Bone marrow (tissue), 2 donors: ENCODE data around the gene EYS.
"Not testable (repeated sequence)": the region's sequence is repeated elsewhere in the genome, so short reads cannot be mapped to it uniquely, and the experiment has no call there.

Experiments
- DNase-seq, 2 donors: peaks; one replicate each; lab custom pipeline; 2025; lab: John Stamatoyannopoulos, UW

EYS gene

DNA sequence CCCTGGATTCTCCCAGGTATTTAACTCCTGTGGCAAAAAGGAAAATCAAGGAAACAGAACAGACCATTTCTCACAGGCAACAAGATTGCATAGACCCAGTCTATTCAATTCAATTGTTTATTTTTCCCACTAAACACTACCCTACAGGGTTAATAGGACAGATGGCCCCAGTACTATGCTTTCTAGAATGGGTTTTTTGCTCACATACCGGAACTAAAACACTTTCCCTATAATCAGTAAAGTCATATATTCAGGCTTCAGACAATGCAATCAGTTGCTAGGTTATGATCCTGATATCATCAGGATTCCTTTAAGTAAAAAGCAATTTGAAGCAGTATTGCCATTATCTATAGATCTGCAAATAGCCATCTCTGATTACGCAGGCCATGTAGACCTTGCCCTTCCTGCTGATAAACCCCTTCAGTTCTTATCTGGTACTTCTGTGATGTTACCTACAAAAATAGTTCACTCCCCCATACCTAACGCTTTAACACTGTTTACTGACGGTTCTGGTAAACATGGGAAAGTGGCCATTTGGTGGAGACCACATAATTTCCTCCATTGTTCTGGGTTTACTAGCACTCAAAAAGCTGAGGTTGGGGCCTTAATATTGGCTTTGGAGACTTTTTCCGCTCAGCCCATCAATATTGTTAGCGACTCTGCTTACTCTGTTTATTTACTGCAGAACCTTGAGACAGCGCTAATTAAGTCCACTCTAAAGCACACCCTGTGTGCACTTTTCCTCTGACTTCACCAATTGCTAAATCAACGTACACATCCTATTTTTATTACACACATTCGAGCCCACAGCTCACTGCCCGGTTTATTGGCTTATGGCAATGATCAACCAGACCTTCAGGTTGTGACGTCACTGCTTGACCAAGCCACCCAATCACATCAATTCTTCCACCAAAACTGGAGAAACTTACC lies 1405.5 kb downstream of the EYS start:
- DNase-seq = no peak

DNA sequence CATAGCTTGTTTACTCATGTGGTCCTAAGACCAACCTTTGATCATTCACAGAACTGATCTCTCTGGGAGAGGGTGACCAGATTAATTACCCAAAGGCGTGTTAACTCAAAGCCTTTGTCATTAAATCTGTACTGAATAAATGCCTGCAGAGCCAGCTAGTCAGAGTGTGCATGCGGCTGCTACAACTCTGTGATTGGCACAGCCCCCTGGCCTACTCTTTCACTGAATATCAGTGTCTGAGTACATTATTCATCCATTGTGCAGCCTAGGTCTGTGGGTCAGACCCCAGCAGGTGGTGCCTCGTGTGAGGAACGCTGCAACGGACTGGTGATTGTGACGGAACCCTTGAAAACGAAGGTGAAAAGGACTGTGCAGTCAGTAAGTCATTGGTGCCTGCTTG lies 1407.8 kb downstream of the EYS start:
- DNase-seq = no peak

- DNase-seq = no peak
These were observed 1413.0 kb downstream of the EYS start for GRCh38 chr6:64294034-64294433.

GRCh38 chr6:64293298-64293697 lies 1413.7 kb downstream of the EYS start:
- no peak for DNase-seq

DNA sequence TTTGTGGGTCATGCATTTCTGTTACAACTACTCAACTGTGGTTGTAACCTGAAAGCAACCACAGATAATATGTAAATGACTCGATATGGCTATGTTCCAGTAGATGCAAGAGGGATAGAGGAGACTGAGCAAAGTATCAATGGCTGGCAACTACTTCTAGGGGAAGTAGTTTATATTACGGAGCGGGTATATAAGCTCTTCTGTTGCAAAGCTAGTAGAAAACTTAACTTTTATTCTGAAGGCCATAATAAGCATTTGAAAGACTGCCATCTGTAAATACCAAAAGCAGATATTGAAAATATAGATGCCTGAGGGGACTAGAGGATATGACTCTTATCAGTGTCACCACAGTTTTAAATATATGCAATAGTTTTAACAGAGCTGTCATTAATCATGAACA lies 1416.2 kb downstream of the EYS start:
- no peak for DNase-seq

DNA sequence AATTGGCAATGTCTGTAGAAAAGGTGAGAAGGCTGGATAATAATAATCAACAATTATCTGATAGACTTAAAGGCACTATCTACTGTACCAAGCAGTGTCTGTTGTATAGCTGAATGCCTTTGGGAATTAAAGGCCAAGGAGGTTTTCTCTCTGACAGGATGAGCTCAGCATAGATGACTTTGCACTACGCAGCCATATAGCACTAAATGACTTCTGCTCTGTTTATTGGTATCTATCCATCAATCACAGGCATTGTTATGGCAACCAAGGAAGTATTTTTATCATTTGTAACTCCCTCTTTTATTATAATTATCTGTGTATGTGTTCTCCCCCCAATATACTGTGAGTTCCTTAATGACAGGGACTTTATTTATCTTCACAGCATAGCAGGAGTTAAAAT lies 1417.1 kb downstream of the EYS start:
- DNase-seq = no peak

GRCh38 chr6:64288351-64288750 lies 1418.7 kb downstream of the EYS start:
- DNase-seq = peak in 1 of 2 donors; percentile 31

GRCh38 chr6:64281167-64281566 lies 1425.9 kb downstream of the EYS start:
- no peak for DNase-seq

DNA sequence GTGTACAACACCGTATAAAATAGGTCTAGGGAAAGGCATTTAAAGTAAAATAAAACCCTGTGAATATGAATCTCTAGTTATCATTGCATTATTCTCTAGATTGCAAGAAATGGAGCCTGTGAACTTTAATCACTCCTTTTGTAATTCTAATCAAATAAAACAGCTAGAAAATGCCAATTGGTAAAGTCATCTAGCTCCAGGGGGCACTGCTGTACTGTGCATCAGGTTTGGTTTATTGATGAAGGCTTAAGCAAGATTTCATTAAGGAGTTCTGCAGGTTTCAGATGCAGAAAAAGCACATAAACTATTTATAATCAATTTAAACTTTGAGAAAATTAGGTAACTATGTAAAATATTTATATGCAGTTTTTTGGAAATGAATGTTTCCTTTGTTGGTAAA lies 1426.5 kb downstream of the EYS start:
- DNase-seq = peak in 1 of 2 donors; percentile 16

- DNase-seq = no peak
These were observed 1436.9 kb downstream of the EYS start for GRCh38 chr6:64270083-64270482.

DNA sequence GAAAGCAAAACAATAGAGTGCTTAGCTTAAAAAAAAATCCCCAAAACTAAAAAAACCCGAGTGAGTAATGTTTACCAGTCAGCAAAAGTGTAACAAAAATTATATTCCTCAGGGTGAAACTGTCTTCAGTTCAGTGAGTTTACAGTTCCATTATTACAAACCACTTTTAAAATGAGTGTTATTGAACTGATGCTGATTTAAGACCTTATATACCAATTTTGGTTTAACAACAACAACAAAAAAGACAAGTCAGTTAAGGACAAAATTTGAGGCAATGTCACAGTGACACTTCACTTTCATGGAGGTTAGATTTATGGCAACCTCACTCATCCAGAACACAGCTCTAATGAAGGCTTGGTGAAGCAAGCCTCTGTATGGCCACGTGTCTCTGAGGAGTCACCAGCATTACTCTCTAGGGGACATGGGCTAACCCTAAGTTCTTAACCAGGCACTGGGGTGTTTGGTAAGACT lies 1440.6 kb downstream of the EYS start:
- DNase-seq = no peak

DNA sequence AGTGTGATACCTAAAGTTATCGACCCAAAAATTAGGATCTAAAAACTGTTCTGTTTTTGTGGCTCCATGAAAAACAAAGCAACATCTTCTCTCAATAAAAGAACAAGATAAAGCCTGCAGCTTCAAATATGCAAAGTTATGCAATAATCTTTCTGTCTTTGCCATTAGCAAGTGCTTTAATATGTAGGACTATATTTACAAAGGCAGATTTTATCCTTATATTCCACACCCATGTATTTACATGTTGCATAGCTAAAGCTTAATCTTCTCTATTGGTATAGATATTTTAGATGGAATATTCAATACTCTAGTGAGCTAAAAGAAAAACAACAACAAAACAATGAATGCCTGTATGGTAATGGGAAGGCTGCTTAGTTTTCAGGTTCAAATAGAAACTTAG lies 1443.2 kb downstream of the EYS start:
- DNase-seq = no peak

DNA sequence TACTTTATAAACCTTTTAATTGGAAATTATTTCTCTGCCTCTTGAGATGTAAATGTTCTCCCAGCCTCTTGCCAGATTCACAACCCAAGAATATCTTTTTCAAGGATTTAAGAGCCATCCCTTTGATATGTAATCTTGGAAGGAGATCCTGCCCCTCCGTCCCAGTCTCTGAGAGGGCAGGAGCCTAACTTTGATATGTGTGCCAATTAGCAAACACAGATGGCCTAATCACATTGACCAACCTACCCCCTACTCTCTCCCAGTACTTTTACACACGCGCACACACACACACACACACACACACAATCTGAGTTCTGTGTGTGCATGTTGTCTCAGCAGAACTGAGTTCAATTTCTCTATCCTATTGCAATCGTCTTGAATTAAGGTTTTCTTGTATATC lies 1447.7 kb downstream of the EYS start:
- DNase-seq = no peak

DNA sequence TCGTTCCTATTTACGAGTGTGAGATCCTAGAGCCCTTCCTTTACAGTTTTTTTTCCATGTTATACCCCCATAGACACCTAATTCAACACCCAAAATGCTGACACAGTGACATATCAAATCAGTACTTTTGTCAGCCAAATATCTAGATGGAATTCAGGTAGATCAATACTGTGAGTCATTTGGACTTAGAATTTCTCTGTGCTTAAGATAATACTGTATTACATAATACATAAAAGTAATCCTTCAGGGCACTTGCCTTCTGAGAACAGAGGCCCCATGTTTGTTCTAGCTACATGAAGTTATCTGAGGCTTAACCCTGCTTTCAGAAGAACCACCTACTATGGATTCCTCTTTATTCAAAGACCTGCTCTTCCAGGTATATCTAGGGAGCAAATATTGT lies 1448.3 kb downstream of the EYS start:
- no peak for DNase-seq

DNA sequence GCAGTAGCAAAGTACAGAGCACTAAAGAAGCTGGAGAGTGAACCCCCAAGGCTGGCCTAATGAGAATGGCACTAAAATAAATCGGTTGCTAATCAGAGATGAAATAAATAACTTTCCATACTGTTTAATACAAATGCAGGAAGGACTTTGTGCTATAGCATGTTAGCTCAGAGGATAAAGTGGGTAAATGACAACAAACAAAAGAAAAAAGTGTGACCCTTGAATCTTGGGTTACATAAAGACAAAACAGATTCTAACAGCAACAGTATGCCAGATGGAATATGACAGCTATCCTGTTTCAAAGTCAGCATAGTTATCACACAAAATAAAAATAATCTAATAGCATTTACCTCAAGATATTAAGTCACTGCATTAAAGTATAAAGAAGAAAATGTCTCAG lies 1448.7 kb downstream of the EYS start:
- DNase-seq = no peak

- DNase-seq = no peak
These were observed 1449.4 kb downstream of the EYS start for GRCh38 chr6:64257586-64257985.

DNA sequence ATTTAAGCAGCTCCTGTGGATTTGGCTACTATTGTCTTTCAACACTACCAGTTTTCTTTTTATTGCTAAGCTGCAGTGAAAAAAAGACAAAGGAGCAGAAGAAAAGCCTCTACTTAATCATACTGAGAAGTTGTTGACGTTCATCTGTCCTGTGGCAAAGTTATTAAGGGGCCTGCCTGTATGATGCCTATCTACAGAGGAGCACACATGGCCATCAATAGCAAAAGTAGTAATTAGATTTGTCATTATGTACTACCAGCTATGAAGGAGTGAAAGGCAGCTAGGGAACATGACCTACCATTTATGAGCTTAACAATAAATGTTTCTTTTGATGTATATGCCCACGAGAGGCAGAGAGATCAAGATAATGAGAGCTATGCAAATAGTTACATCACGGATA lies 1450.5 kb downstream of the EYS start:
- DNase-seq = no peak

GRCh38 chr6:64255000-64255399 lies 1452.0 kb downstream of the EYS start:
- no peak for DNase-seq

GRCh38 chr6:64254558-64254957 lies 1452.5 kb downstream of the EYS start:
- no peak for DNase-seq

DNA sequence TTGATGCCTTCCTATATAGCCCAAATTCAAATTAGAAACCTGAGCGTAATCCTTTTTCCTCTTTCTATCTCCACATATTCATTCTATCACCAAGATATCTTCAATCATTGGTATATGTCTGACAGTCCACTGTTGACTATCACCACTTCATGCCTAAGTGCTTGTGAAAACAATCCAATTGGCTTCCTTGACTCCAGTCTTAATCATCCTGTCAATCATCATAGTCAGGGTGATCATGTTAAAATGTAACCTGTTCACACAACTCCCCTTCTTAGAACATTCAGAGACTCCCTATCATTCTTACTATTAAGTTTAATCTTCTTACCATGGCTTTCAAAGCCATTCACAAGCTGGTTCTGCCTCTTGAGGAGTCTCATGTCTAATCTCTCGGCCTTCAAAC lies 1454.8 kb downstream of the EYS start:
- DNase-seq = no peak

GRCh38 chr6:64250126-64250525 lies 1456.9 kb downstream of the EYS start:
- no peak for DNase-seq

DNA sequence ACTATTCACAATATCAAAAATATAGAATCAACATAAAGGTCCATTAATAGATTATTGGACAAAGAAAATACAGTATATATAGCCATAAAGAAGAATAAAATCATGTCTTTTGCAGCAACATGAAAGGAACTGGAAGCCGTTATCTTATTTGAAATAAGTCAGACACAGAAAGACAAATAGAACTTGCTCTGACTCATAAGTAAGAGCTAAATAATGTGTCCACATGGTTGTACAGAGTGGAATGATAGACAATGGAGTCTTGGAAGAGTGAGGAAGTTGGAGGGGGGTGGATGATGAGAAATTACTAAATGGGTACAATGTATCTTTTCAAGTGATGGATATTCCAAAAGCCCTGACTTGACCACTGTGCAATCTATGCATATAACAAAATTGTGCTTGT lies 1457.9 kb downstream of the EYS start:
- DNase-seq = no peak

GRCh38 chr6:64243618-64244017 lies 1463.4 kb downstream of the EYS start:
- DNase-seq = no peak

DNA sequence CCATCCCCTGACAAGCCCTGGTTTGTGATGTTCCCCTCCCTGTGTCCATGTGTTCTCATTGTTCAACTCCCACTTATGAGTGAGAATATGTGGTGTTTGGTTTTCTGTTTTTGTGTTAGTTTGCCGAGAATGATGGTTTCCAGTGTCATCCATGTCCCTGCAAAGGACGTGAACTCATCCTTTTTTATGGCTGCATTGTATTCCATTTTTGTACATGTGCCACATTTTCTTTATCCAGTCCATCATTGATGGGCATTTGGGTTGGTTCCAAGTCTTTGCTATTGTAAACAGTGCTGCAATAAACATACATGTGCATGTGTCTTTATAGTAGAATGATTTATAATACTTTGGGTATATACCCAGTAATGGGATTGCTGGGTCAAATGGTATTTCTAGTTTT lies 1468.1 kb downstream of the EYS start:
- DNase-seq = not testable (repeated sequence)
